Neutrophil (primary cell): Measurements from ENCODE around the gene NEGR1.

Experiments
- H3K27ac ChIP-seq: fragments of 200-600 bp; sonication (generic); 2 replicates; pipeline ENCODE4 v1.5.1; 2016; ENCODE audit warnings: mild to moderate bottlenecking, moderate library complexity
- H3K27me3 ChIP-seq: fragments of 200-600 bp; sonication (generic); 2 replicates; pipeline ENCODE4 v1.6.0; 2016; ENCODE audit warnings: mild to moderate bottlenecking
- H3K36me3 ChIP-seq: fragments of 200-600 bp; sonication (generic); 2 replicates; pipeline ENCODE4 v1.5.1; 2017
- H3K4me1 ChIP-seq, 2 experiments: fragments of 200-600 bp in 1 of 2; sonication (generic) in 1 of 2; 1 replicate in 1 of 2; 2 replicates in 1 of 2; pipeline versions ENCODE4 v1.5.1 to v1.6.1; 2013 to 2016; ENCODE audit warnings: low read depth in 1 of 2, low read length in 1 of 2, mild to moderate bottlenecking in 1 of 2, moderate library complexity in 1 of 2; ENCODE audit not compliant: control insufficient read depth in 1 of 2, insufficient read depth in 1 of 2
- H3K4me3 ChIP-seq, 2 experiments: fragments of 200-600 bp in 1 of 2; sonication (generic) in 1 of 2; 1 replicate in 1 of 2; 2 replicates in 1 of 2; pipeline ENCODE4 v1.5.1; 2013 to 2016; ENCODE audit warnings: low read depth in 1 of 2, low read length in 1 of 2, mild to moderate bottlenecking in 1 of 2, moderate library complexity in 1 of 2
- H3K9me3 ChIP-seq: fragments of 200-600 bp; sonication (generic); 2 replicates; pipeline ENCODE4 v1.5.1; 2016
- CTCF ChIP-seq: fragments of 200-600 bp; sonication (generic); IDR thresholded peaks from 2 replicates; pipeline ENCODE4 v1.5.1; 2016; ENCODE audit warnings: antibody characterized with exemption

NEGR1 gene

DNA sequence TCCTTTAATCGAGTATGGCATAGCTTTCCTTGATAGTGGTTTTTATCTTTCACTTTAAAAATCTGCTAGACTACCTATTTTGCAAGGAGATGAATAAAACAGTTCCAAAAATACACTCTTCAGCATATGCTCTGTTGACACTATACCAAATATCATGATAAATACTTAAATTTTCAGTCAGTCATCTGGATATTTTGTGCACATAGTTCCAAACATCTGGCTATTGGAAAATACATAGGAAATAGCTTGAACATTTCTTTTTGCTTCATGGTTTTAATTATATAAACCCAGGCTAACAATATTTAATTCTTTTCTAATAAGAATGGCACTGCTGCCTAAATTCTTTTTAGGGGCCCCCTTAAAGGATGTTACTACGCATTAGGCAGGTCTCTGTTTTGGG is 342.1 kb downstream of the NEGR1 start:
- Histone ChIP-seq H3K4me3 (no peak overlapping the region), H3K9me3 (no peaks in the 10 kb centered on the region), H3K4me1 (no peaks in the 10 kb centered on the region), H3K36me3 (no peaks in the 10 kb centered on the region), H3K27ac (no peak overlapping the region), H3K27me3 (no peaks in the 10 kb centered on the region)
- no peak for TF ChIP-seq CTCF

DNA sequence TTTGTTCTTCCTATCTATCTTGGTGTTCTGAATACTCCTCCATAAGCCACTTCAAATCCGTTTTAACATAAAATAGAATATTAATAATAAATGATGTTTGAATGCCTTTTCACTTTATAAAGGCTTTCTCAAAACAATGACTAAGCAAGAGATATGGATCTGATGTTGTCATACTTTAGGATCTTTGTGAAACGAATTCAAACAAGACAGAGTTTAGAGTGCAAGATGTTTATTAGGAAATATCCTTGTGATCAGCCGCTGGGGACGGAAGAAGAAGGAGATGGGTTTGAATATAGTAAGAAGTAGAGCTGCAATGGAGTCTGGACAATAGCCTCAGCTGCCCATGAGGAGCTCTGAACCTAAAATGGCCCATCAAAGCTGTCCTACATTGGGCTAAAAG is 351.8 kb downstream of the NEGR1 start:
- no peak overlapping the region for H3K27ac ChIP-seq
- no peaks in the 10 kb centered on the region for H3K36me3 ChIP-seq
- H3K27me3 ChIP-seq: no peaks in the 10 kb centered on the region
- no peak overlapping the region for H3K4me3 ChIP-seq
- H3K9me3 ChIP-seq: no peaks in the 10 kb centered on the region
- no peak for TF ChIP-seq CTCF
- no peaks in the 10 kb centered on the region for H3K4me1 ChIP-seq

DNA sequence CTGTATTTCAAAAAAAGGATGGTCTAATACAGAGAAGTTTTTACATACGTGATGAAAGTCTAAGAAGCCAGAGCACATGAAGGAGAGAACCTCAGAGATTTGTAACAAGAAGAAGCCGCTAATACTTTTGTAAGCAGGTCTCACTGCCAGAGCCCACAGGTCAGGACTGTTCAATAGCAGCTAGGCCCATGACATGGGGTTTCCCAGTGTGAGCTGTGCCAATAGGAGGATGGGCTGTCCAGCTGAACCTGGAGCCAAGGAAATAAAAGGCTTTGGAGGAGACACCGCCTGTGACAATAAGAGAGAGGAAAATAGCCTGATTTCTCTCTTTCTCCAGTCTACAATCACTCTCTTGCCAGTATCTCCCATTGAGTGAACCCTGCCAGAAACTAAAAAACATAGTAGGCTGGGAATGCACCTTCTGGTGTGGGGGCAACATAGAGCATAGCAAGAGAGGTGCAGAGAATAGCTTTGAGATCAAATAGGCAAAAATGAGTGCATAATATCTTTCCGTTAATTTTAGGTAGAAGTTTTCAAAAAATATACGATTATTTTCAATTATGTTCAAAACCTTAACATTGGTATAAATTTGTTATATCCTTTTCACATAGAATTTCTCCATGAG is 360.3 kb downstream of the NEGR1 start:
- Histone ChIP-seq H3K4me3 (no peak overlapping the region), H3K36me3 (no peaks in the 10 kb centered on the region), H3K4me1 (no peaks in the 10 kb centered on the region), H3K27ac (no peak overlapping the region), H3K27me3 (no peaks in the 10 kb centered on the region), H3K9me3 (no peaks in the 10 kb centered on the region)
- no peak for TF ChIP-seq CTCF

GRCh38 chr1:71921204-71921603 is 361.1 kb downstream of the NEGR1 start:
- TF ChIP-seq CTCF: no peak
- Histone ChIP-seq H3K4me3 (no peak overlapping the region), H3K4me1 (no peaks in the 10 kb centered on the region), H3K27me3 (no peaks in the 10 kb centered on the region), H3K27ac (no peak overlapping the region), H3K9me3 (no peaks in the 10 kb centered on the region), H3K36me3 (no peaks in the 10 kb centered on the region)

- no peak overlapping the region for H3K4me3 ChIP-seq
- TF ChIP-seq CTCF: no peak
- no peaks in the 10 kb centered on the region for H3K9me3 ChIP-seq
- no peaks in the 10 kb centered on the region for H3K27me3 ChIP-seq
- H3K36me3 ChIP-seq: no peaks in the 10 kb centered on the region
- H3K4me1 ChIP-seq: no peaks in the 10 kb centered on the region
- H3K27ac ChIP-seq: no peak overlapping the region
Observed at GRCh38 chr1:71920556-71920955, 361.8 kb downstream of the NEGR1 start.
